Measurements from ENCODE around the gene HBP1. TPM values are rescaled to one million over a fixed set of nuclear protein-coding genes. Genes with fewer than 3 reads are reported as not detected.
A peak's percentile ranks its signal among the peaks of the same experiment; 100 is the strongest.

HBP1 gene
- total and polyA plus RNA-seq, 2 of the 13 experiments (the other 11 are each of a cell fraction or from before 2014, with no cell fraction given) = 22.9 to 44.1 TPM

- DNase-seq (ENCODE audit: low spot score) (peak; percentile 95), ATAC-seq (peak; percentile 72), FAIRE-seq (peak; percentile 97)
- peaks cover 44% of the 10 kb centered on the region for H4K20me1 ChIP-seq (ENCODE audit: insufficient read depth, low read length)
- peak overlapping the region; percentile 93 for H3K27ac ChIP-seq (ENCODE audit: extremely low read length, insufficient read depth, low read length)
- intact Hi-C loops (cut with micrococcal nuclease; ENCODE audit: unreplicated experiment) (loop anchor here (2.0 to 10.0 kb wide), 2 partner anchors 23 to 885 kb away; partner anchors contain the start of gene NAMPT), in situ Hi-C loops (cut with HindIII; ENCODE audit: extremely low pct_ligation_motif_present, low pct_unique_long_range_greater_than_20kb) (no loop called here)
- H3K9me3 ChIP-seq (ENCODE audit: low read length) = no peaks in the 10 kb centered on the region
- BruUV-seq (replicated peaks) = no TSS peak
- 0 out of 5 replicates have a peak, but pooled peaks cover 0 to 5% of the 10 kb centered on the region in 2 experiments for H3K36me3 ChIP-seq (replicated peaks in 1 of 2; ENCODE audit: control insufficient read depth in 1 of 2, insufficient read depth in 2 of 2, low read length in 2 of 2)
- WGBS (ENCODE audit: low lambda C conversion rate) = 2% methylated on average over 26 of the region's 73 CpGs
- H3K9ac ChIP-seq (ENCODE audit: insufficient read depth, low read depth, low read length) = peak overlapping the region; percentile 89
- H3K27me3 ChIP-seq (ENCODE audit: control insufficient read depth in 1 of 2, insufficient read depth in 2 of 2, low read length in 2 of 2) = no peaks in the 10 kb centered on the region; a peak in 1 of 5 replicates
- no peak overlapping the region for H2AFZ ChIP-seq (ENCODE audit: low read length)
- H3K79me2 ChIP-seq (ENCODE audit: insufficient read depth, low read length) = peaks cover 44% of the 10 kb centered on the region
- peak overlapping the region; percentile 86 for H3K4me2 ChIP-seq (ENCODE audit: low read depth, low read length)
- peaks cover 7% of the 10 kb centered on the region for H3K4me1 ChIP-seq (ENCODE audit: insufficient read depth, low read length)
- peak overlapping the region; percentile 97 to 100 (median 98) for H3K4me3 ChIP-seq (replicated peaks in 1 of 3; ENCODE audit: insufficient read depth in 1 of 3, low read depth in 2 of 3, low read length in 3 of 3)
- POLR2A ChIA-PET = interaction anchor here (0.5 to 3.6 kb wide), 13 partner anchors 9 to 1400 kb away, joined by 3 to 28 read pairs (median 6); partner anchors contain the start of genes BCAP29, CBLL1, DNAJB9 and NAMPT
- CTCF ChIA-PET (ENCODE audit: low intra/inter-chr PET ratio, low total read pairs) = no interaction called here
- 0 out of 2 replicates have a peak, but pooled peaks have one; percentile 10 for TF ChIP-seq ZKSCAN1 (IDR thresholded peaks at IDR 0.05; ENCODE audit: low read length)
- peak; percentile 55; the same call in 1 of the 2 replicates for TF ChIP-seq ZBTB26 (CRISPR knock-in tag; IDR thresholded peaks at IDR 0.05; ENCODE audit: borderline replicate concordance)
- TF ChIP-seq DR1 (CRISPR knock-in tag; IDR thresholded peaks at IDR 0.05) = peak; percentile 61; the same call in 1 of the 2 replicates
- 0 out of 2 replicates have a peak, but pooled peaks have one; percentile 68 for TF ChIP-seq BRCA1 (CRISPR knock-in tag; IDR thresholded peaks at IDR 0.05)
- TF ChIP-seq SNAPC2 (CRISPR knock-in tag; IDR thresholded peaks at IDR 0.05) = 0 out of 2 replicates have a peak, but pooled peaks have one; percentile 67
- TF ChIP-seq SRY (CRISPR knock-in tag; IDR thresholded peaks at IDR 0.05) = no peak
- TF ChIP-seq PAXIP1 (CRISPR knock-in tag; conservative IDR thresholded peaks at IDR 0.05) = peak; percentile 83
- TF ChIP-seq FOXP4 (CRISPR knock-in tag; IDR thresholded peaks at IDR 0.05) = peak; percentile 77
- TF ChIP-seq POGZ (CRISPR knock-in tag; IDR thresholded peaks at IDR 0.05) = peak; percentile 80; the same call in 1 of the 2 replicates
- TF ChIP-seq SAFB2 (CRISPR knock-in tag; IDR thresholded peaks at IDR 0.05; ENCODE audit: borderline replicate concordance, low read depth) = no peak; the same call in 1 of the 2 replicates
- TF ChIP-seq ZNF770 (CRISPR knock-in tag; IDR thresholded peaks at IDR 0.05) = peak; percentile 80
- TF ChIP-seq AGO1 (IDR thresholded peaks at IDR 0.05; ENCODE audit: low read depth, low read length, poor library complexity, severe bottlenecking) = peak; percentile 95
These were observed 582 bp downstream of the HBP1 start for GRCh38 chr7:107169120-107170050.

Data from HepG2 (cell line).